CD14-positive monocyte (primary cell): Measurements from ENCODE around the gene TUBGCP3. TPM values are rescaled to one million over a fixed set of nuclear protein-coding genes. Genes with fewer than 3 reads are reported as not detected.

ENCODE experiments used
- DNase-seq, 3 donors: peaks; one replicate each; pipeline ENCODE4 v3.0.0-alpha.2; 2011 to 2022
- H2AFZ ChIP-seq: 2 replicates; pipeline ENCODE4 v1.6.0; 2012; ENCODE audit warnings: mild to moderate bottlenecking, low read depth, low read length, inconsistent platforms; ENCODE audit not compliant: insufficient read depth, poor library complexity, severe bottlenecking
- H3K27ac ChIP-seq, 2 donors: 1 replicate in 1 of 2; 2 replicates in 1 of 2; pipeline ENCODE4 v1.5.1; 2012 to 2013; ENCODE audit warnings: low read length in 2 of 2, control low read depth in 1 of 2, inconsistent platforms in 1 of 2, low read depth in 1 of 2, mild to moderate bottlenecking in 1 of 2
- H3K27me3 ChIP-seq, 2 donors: one replicate each; pipeline versions ENCODE4 v1.6.0 to v1.6.1; 2011 to 2013; ENCODE audit warnings: low read length in 2 of 2; ENCODE audit not compliant: control insufficient read depth in 2 of 2, insufficient read depth in 2 of 2
- H3K36me3 ChIP-seq, 2 donors: replicated peaks in 1 of 2; 1 replicate in 1 of 2; 2 replicates in 1 of 2; pipeline versions ENCODE4 v1.5.1 to v1.6.1; 2012 to 2013; ENCODE audit warnings: low read length in 2 of 2, control low read depth in 1 of 2, inconsistent platforms in 1 of 2, mild to moderate bottlenecking in 1 of 2; ENCODE audit not compliant: insufficient read depth in 2 of 2, control insufficient read depth in 1 of 2
- H3K4me1 ChIP-seq, 2 donors: 1 replicate in 1 of 2; 2 replicates in 1 of 2; pipeline versions ENCODE4 v1.5.1 to v1.6.1; 2012 to 2013; ENCODE audit warnings: low read length in 2 of 2, control low read depth in 1 of 2, inconsistent platforms in 1 of 2, mild to moderate bottlenecking in 1 of 2, moderate library complexity in 1 of 2; ENCODE audit not compliant: insufficient read depth in 2 of 2, control insufficient read depth in 1 of 2
- H3K4me2 ChIP-seq: replicated peaks from 2 replicates; pipeline ENCODE3; 2012; ENCODE audit warnings: low read length, moderate library complexity, mild to moderate bottlenecking; ENCODE audit not compliant: poor library complexity, severe bottlenecking; ENCODE audit errors: extremely low read depth
- H3K4me3 ChIP-seq, 3 experiments: fragments of 200-600 bp in 1 of 3; sonication (generic) in 1 of 3; replicated peaks in 1 of 3; 1 replicate in 2 of 3; 2 replicates in 1 of 3; pipeline ENCODE4 v1.5.1; 2011 to 2013; ENCODE audit warnings: low read length in 3 of 3, mild to moderate bottlenecking in 3 of 3, control low read depth in 2 of 3, low read depth in 2 of 3, inconsistent platforms in 1 of 3, moderate library complexity in 1 of 3
- H3K79me2 ChIP-seq: 2 replicates; pipeline ENCODE4 v1.6.0; 2012; ENCODE audit warnings: mild to moderate bottlenecking, control low read depth, inconsistent platforms, low read length, moderate library complexity; ENCODE audit not compliant: insufficient read depth
- H3K9ac ChIP-seq: 2 replicates; pipeline ENCODE4 v1.6.0; 2017; ENCODE audit warnings: low read length, mild to moderate bottlenecking; ENCODE audit not compliant: insufficient read depth, poor library complexity, severe bottlenecking
- H3K9me3 ChIP-seq, 2 donors: replicated peaks in 1 of 2; 1 replicate in 1 of 2; 2 replicates in 1 of 2; pipeline versions ENCODE4 v1.5.1 to v1.6.1; 2012 to 2013; ENCODE audit warnings: low read length in 2 of 2, control low read depth in 1 of 2; ENCODE audit not compliant: control insufficient read depth in 1 of 2, insufficient read depth in 1 of 2
- H4K20me1 ChIP-seq: 2 replicates; pipeline ENCODE4 v1.6.0; 2012; ENCODE audit warnings: mild to moderate bottlenecking, low read length, control low read depth, moderate library complexity; ENCODE audit not compliant: insufficient read depth
- H3K27ac Mint-ChIP-seq, 7 donors: one replicate each; pipeline ENCODE4 v1.8.0; 2020; ENCODE audit warnings: mild to moderate bottlenecking in 7 of 7, mixed read lengths in 7 of 7, moderate library complexity in 6 of 7, inconsistent platforms in 2 of 7
- H3K27me3 Mint-ChIP-seq, 3 donors: one replicate each; pipeline ENCODE4 v1.8.0; 2021 to 2022; ENCODE audit warnings: low read depth in 3 of 3, mild to moderate bottlenecking in 3 of 3, mixed read lengths in 3 of 3, moderate library complexity in 3 of 3, inconsistent platforms in 1 of 3
- H3K36me3 Mint-ChIP-seq, 2 donors: one replicate each; pipeline ENCODE4 v1.8.0; 2020; ENCODE audit warnings: mixed read lengths in 2 of 2, inconsistent platforms in 1 of 2, mild to moderate bottlenecking in 1 of 2
- H3K4me1 Mint-ChIP-seq: one replicate; pipeline ENCODE4 v1.8.0; 2020; ENCODE audit warnings: mild to moderate bottlenecking, mixed read lengths
- H3K4me3 Mint-ChIP-seq, 2 donors: one replicate each; pipeline ENCODE4 v1.8.0; 2020; ENCODE audit warnings: mild to moderate bottlenecking in 2 of 2, mixed read lengths in 2 of 2, moderate library complexity in 1 of 2
- H3K9me3 Mint-ChIP-seq, 7 donors: one replicate each; pipeline ENCODE4 v1.8.0; 2020 to 2022; ENCODE audit warnings: mixed read lengths in 7 of 7, mild to moderate bottlenecking in 6 of 7, moderate library complexity in 6 of 7, inconsistent platforms in 2 of 7
- WGBS: methylation state at CpG from one replicate; pipeline ENCODE4 v1.1.5; 2013; ENCODE audit warnings: missing lambda C conversion rate; ENCODE audit not compliant: insufficient coverage; 5-methylcytosine and 5-hydroxymethylcytosine counted together
- intact Hi-C, 2 donors: fragments of 100-400 bp; cut with micrococcal nuclease; formaldehyde crosslinking; loops; one replicate each; pipeline versions ENCODE4 v1.15.0 to v1.15.1; 2023
- polyA plus RNA-seq, 3 donors: library from polyadenylated mRNA; depleted of rRNA in 1 of 3; unstranded in 2 of 3; stranded (reverse) in 1 of 3; fragments of 300-500 nt in 2 of 3; fragments of >200 nt in 1 of 3; fragmentation: Illumina TruSeq in 2 of 3; gene quantifications; 1 replicate in 2 of 3; 2 replicates in 1 of 3; pipeline ENCODE4 v1.2.3, GENCODE V29; 2012 to 2021
- TF ChIP-seq, protein P1 (sequence below): fragments of 200-600 bp; IDR thresholded peaks from one replicate; pipeline ENCODE4 v1.8.0; 2022; ENCODE audit warnings: antibody characterized with exemption, mild to moderate bottlenecking

The TUBGCP3 gene
- polyA plus RNA-seq, 3 donors: 25.4 to 47.1 (median 34.1) TPM

GRCh38 chr13:112623051-112623711 lies 35.2 kb upstream of the TUBGCP3 start:
- no peak overlapping the region for H3K27ac ChIP-seq
- H3K4me3 Mint-ChIP-seq: no peak overlapping the region
- H3K27me3 Mint-ChIP-seq: peaks cover 4 to 9% (median 5%) of the 10 kb centered on the region in 3 donors
- TF ChIP-seq, protein P1, sequence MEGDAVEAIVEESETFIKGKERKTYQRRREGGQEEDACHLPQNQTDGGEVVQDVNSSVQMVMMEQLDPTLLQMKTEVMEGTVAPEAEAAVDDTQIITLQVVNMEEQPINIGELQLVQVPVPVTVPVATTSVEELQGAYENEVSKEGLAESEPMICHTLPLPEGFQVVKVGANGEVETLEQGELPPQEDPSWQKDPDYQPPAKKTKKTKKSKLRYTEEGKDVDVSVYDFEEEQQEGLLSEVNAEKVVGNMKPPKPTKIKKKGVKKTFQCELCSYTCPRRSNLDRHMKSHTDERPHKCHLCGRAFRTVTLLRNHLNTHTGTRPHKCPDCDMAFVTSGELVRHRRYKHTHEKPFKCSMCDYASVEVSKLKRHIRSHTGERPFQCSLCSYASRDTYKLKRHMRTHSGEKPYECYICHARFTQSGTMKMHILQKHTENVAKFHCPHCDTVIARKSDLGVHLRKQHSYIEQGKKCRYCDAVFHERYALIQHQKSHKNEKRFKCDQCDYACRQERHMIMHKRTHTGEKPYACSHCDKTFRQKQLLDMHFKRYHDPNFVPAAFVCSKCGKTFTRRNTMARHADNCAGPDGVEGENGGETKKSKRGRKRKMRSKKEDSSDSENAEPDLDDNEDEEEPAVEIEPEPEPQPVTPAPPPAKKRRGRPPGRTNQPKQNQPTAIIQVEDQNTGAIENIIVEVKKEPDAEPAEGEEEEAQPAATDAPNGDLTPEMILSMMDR: no peak
- no peaks in the 10 kb centered on the region for H3K36me3 Mint-ChIP-seq
- DNase-seq: no peak
- H3K9me3 ChIP-seq: no peaks in the 10 kb centered on the region
- intact Hi-C loops: no loop called here
- WGBS: 92% methylated on average over 15 of the region's 17 CpGs
- H2AFZ ChIP-seq: no peak overlapping the region
- no peaks in the 10 kb centered on the region for H3K36me3 ChIP-seq
- peak overlapping the region in 1 of 7 donors; percentile 42 for H3K27ac Mint-ChIP-seq
- H4K20me1 ChIP-seq: no peaks in the 10 kb centered on the region
- no peak overlapping the region for H3K9ac ChIP-seq
- no peaks in the 10 kb centered on the region for H3K79me2 ChIP-seq
- no peaks in the 10 kb centered on the region for H3K4me1 ChIP-seq
- peaks cover 0 to 4% (median 0%) of the 10 kb centered on the region in 7 donors for H3K9me3 Mint-ChIP-seq
- no peak overlapping the region for H3K4me3 ChIP-seq
- peaks cover 2% of the 10 kb centered on the region for H3K4me1 Mint-ChIP-seq
- H3K4me2 ChIP-seq: no peak overlapping the region
- no peaks in the 10 kb centered on the region for H3K27me3 ChIP-seq

GRCh38 chr13:112622375-112622774 lies 34.4 kb upstream of the TUBGCP3 start:
- Histone ChIP-seq H3K4me1 (no peaks in the 10 kb centered on the region), H3K9ac (no peak overlapping the region), H2AFZ (no peak overlapping the region), H3K9me3 (no peaks in the 10 kb centered on the region), H3K36me3 (no peaks in the 10 kb centered on the region), H3K27me3 (no peaks in the 10 kb centered on the region), H3K4me3 (no peak overlapping the region), H3K79me2 (no peaks in the 10 kb centered on the region), H3K4me2 (no peak overlapping the region), H4K20me1 (no peaks in the 10 kb centered on the region), H3K27ac (no peak overlapping the region)
- Mint-ChIP-seq H3K4me3 (no peak overlapping the region), H3K27me3 (peaks cover 4 to 11% (median 5%) of the 10 kb centered on the region in 3 donors), H3K27ac (peak overlapping the region in 2 of 7 donors; percentile 25 to 59), H3K9me3 (peaks cover 0 to 4% (median 0%) of the 10 kb centered on the region in 7 donors), H3K4me1 (peaks cover 2% of the 10 kb centered on the region), H3K36me3 (no peaks in the 10 kb centered on the region)
- DNase-seq: no peak
- intact Hi-C loops: no loop called here
- WGBS: 86% methylated on average over 7 of the region's 7 CpGs
- TF ChIP-seq, protein P1: no peak
